Testis (tissue), 2 donors: Measurements from ENCODE around the gene ATP13A3.

Source experiments
- POLR2A ChIP-seq: fragments of 450-650 bp; IDR thresholded peaks from one replicate; pipeline ENCODE4 v1.6.1; 2017; ENCODE audit warnings: antibody characterized with exemption, mild to moderate bottlenecking, moderate library complexity
- TF ChIP-seq, protein P1 (sequence below), 3 experiments: fragments of 450-650 bp in 2 of 3; fragments of 200-600 bp in 1 of 3; sonication (generic) in 1 of 3; IDR thresholded peaks; one replicate each; pipeline ENCODE4 v1.5.1; 2016 to 2019; ENCODE audit warnings: antibody characterized with exemption in 3 of 3, mild to moderate bottlenecking in 2 of 3, moderate library complexity in 1 of 3

- no peak for TF ChIP-seq POLR2A
- TF ChIP-seq, protein P1, sequence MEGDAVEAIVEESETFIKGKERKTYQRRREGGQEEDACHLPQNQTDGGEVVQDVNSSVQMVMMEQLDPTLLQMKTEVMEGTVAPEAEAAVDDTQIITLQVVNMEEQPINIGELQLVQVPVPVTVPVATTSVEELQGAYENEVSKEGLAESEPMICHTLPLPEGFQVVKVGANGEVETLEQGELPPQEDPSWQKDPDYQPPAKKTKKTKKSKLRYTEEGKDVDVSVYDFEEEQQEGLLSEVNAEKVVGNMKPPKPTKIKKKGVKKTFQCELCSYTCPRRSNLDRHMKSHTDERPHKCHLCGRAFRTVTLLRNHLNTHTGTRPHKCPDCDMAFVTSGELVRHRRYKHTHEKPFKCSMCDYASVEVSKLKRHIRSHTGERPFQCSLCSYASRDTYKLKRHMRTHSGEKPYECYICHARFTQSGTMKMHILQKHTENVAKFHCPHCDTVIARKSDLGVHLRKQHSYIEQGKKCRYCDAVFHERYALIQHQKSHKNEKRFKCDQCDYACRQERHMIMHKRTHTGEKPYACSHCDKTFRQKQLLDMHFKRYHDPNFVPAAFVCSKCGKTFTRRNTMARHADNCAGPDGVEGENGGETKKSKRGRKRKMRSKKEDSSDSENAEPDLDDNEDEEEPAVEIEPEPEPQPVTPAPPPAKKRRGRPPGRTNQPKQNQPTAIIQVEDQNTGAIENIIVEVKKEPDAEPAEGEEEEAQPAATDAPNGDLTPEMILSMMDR (IDR thresholded peaks at IDR 0.05): no peak
Measured at GRCh38 chr3:194517333-194517732, 30.5 kb upstream of the ATP13A3 start.
